ENCODE results near the gene PEX7. TPM values are rescaled to one million over a fixed set of nuclear protein-coding genes. Genes with fewer than 3 reads are reported as not detected.
"Not testable (repeated sequence)": the region's sequence is repeated elsewhere in the genome, so short reads cannot be mapped to it uniquely, and the experiment has no call there.

Gene PEX7
- total RNA-seq, 1 donor from 2014 or later: 5.7 TPM

GRCh38 chr6:136958168-136958567, 135.8 kb downstream of the PEX7 start:
- ATAC-seq: no peak

- ATAC-seq: no peak
Observed at GRCh38 chr6:136959471-136959891, 137.1 kb downstream of the PEX7 start.

GRCh38 chr6:136959935-136960334, 137.5 kb downstream of the PEX7 start:
- ATAC-seq: not testable (repeated sequence)

- ATAC-seq: no peak
Observed at GRCh38 chr6:136960781-136961180, 138.4 kb downstream of the PEX7 start.

- no peak for ATAC-seq
Observed at GRCh38 chr6:136961848-136962247, 139.5 kb downstream of the PEX7 start.

- ATAC-seq: no peak
Observed at GRCh38 chr6:136962661-136963060, 140.3 kb downstream of the PEX7 start.

GRCh38 chr6:136963259-136963658, 140.9 kb downstream of the PEX7 start:
- no peak for ATAC-seq

Other genes starting within 250 kb of the PEX7 start
- 14.5 TPM for gene MAP3K5, start 30.1 kb upstream of the PEX7 start, total RNA-seq
- gene SLC35D3, start 99.7 kb downstream of the PEX7 start, total RNA-seq: not detected
- 13.3 TPM for gene IL20RA, start 222.4 kb downstream of the PEX7 start, total RNA-seq

All from esophagus mucosa (tissue), 1 donor.